HG03342 (cell line): ENCODE data around the gene CD63.

Experiments used
- ATAC-seq: cut with Tn5 transposase; IDR thresholded peaks from one replicate; pipeline ENCODE4 v1.9.1; 2021; ENCODE audit warnings: mild to moderate bottlenecking, moderate library complexity; ENCODE audit not compliant: unreplicated experiment

The CD63 gene

GRCh38 chr12:55723516-55724225 is 5.1 kb downstream of the CD63 start:
- no peak for ATAC-seq

- no peak for ATAC-seq
These were observed 5.9 kb downstream of the CD63 start for GRCh38 chr12:55722948-55723347.

- ATAC-seq = no peak
These were observed 7.1 kb downstream of the CD63 start for GRCh38 chr12:55721601-55722213.

GRCh38 chr12:55720894-55721444 is 7.8 kb downstream of the CD63 start:
- no peak for ATAC-seq

- ATAC-seq = no peak
These were observed 8.7 kb downstream of the CD63 start, which contains the start of gene RDH5 for GRCh38 chr12:55720071-55720564. RDH5 (plus strand) TSS chr12:55720393; CDS start chr12:55721185, 792 bp downstream.

- no peak for ATAC-seq
These were observed 9.4 kb downstream of the CD63 start for GRCh38 chr12:55719371-55719770.

- ATAC-seq = no peak
These were observed 10.1 kb downstream of the CD63 start for GRCh38 chr12:55718624-55719275.

- no peak for ATAC-seq
These were observed 10.8 kb downstream of the CD63 start for GRCh38 chr12:55718015-55718414.

- no peak for ATAC-seq
These were observed 11.5 kb downstream of the CD63 start for GRCh38 chr12:55717011-55718007.

- ATAC-seq = peak; percentile 26
These were observed 12.2 kb downstream of the CD63 start for GRCh38 chr12:55716582-55716957.

GRCh38 chr12:55715833-55716581 is 12.8 kb downstream of the CD63 start, which contains the start of gene BLOC1S1:
BLOC1S1 (plus strand) TSS chr12:55716046; CDS start chr12:55716052, 6 bp downstream.
- peak; percentile 88 for ATAC-seq

GRCh38 chr12:55715169-55715764 is 13.5 kb downstream of the CD63 start:
- no peak for ATAC-seq

GRCh38 chr12:55713721-55714120 is 15.1 kb downstream of the CD63 start:
- no peak for ATAC-seq

GRCh38 chr12:55712700-55713415 is 16.0 kb downstream of the CD63 start:
- ATAC-seq = no peak

GRCh38 chr12:55711786-55712553 is 16.8 kb downstream of the CD63 start:
- ATAC-seq = no peak

- ATAC-seq = no peak
These were observed 20.0 kb downstream of the CD63 start for GRCh38 chr12:55708695-55709233.
